ENCODE results near the gene HMCN1.
A peak's percentile ranks its signal among the peaks of the same experiment; 100 is the strongest.

The HMCN1 gene

GRCh38 chr1:185972096-185972850 is 238.1 kb downstream of the HMCN1 start:
- no peak for DNase-seq

GRCh38 chr1:185973645-185974044 is 239.5 kb downstream of the HMCN1 start:
- DNase-seq, result no peak

DNA sequence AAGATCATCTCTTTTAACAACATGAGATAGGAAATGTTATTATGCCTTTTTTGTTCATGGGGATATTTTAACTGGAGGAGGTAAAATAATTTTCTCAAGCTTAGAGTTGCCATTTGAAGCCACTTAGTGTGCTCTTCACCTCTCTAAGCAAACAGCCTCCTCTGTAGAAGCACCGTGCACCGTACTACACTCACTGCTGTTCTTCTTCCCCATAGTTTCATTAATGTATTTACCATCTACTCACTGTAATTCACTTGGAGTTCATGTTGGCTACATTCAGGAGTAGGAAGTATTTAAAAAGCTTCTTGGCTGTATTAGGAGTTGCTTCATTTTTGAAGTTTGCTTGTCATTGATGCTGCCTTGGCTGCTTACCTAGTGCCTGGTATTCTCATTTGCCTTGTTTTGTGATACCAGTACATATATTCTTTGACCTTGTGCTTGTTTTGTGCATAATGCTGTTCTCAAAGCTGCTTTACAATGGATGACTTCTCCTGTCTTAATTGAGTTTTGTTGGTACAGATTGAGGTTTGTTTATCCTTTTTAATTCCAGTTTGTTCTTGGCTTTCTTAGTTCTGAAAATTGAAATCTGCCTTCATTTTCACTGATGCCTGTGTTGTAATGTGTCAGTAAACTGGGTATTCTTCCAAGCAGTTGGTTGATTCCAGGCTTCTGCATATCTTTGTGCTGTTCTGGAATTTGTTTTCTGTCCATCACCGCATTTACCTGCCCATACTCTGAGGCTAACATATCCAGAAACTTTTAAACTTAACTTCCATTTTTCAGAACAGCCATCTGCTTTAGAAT is 240.4 kb downstream of the HMCN1 start:
- DNase-seq, result no peak

GRCh38 chr1:185980891-185981290 is 246.7 kb downstream of the HMCN1 start:
- DNase-seq, result no peak

DNA sequence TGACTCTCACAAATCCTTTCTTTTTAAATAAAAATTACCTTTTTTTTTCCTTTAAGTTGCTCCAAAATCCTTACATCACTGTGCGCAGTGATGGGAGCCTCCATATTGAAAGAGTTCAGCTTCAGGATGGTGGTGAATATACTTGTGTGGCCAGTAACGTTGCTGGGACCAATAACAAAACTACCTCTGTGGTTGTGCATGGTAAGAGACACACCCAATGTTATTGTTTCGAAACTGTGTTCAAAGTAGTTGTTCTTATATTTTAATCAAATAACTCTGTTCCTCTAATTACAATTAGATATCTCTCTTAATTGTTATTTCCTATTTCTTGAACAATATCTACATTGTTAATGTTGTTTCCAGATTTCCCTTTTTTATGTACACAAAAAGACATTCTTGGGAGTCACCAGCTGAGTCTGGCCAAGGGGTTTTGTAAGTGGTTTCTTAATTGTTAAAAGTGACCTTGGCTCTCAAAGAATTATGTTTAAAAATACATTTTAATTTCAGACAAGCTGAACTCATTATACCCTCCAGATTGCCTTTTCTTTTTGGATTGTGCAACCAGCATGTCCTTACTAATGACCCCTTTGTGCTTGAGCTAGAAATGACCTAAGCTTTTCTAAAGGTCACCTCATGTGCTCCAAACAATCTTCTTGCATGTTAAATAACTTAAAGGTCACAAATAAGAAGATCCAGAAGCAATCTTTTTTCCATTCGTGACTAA is 250.1 kb downstream of the HMCN1 start:
- DNase-seq, result no peak

GRCh38 chr1:185987611-185988321 is 253.6 kb downstream of the HMCN1 start:
- no peak for DNase-seq

DNA sequence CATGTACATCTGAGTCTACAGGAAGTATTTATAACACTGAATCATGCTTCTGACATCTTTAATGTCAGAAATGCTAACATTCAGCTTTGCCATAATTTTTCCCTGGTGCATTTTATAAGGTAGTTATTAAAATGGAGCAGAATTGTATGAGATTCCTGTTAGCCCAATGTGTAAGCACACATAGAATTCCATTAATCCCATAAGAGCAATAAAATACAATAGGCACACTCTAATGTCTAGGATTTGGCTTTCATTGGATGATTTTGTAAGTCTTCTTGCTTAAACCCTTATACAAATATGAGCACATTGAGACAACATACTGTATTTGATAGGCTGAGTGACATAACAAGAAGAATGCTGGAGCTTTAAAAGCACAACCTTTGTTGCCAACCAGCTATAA is 256.4 kb downstream of the HMCN1 start:
- no peak for DNase-seq

DNA sequence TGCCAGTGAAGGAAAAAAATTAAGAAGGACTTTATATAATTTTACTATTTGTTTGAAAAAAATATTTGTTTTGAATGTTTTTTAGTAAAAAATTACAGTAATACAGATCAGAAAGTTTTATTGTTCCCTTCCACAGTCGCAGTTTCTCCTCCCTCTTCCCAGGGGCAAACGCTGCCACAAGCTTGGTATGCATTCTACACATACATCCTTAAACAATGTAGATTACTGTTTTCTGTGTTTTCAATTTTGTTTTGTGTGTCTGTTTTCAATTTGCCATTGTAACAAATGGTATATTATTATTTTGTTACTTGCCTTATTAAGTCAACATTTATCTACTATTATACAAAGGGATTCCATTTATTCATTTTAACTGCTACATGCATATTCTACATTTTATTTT is 257.1 kb downstream of the HMCN1 start:
- DNase-seq, result no peak

GRCh38 chr1:185996211-185996610 is 262.0 kb downstream of the HMCN1 start:
- no peak for DNase-seq

- DNase-seq, result peak in 1 of 2 experiments; percentile 13
Measured at GRCh38 chr1:185998391-185998790, 264.2 kb downstream of the HMCN1 start.

DNA sequence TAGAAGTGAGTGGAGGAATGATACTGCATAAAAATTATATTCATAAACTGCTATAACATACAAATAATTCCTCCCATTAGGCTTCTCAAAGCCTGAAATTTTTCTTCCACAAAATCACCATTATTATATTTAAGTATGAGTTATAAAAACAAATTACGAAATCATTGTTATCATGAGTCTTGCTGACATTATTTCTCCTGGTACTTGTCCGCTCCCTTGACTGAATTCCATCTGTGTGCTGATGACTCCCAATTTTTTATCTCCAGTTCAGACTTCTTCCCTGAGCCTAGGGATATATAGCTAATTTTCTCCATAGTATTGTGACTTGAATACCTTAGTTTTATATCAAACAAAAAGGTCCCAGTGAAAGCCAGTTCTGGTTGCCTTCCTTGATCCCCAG is 268.2 kb downstream of the HMCN1 start:
- no peak for DNase-seq

DNA sequence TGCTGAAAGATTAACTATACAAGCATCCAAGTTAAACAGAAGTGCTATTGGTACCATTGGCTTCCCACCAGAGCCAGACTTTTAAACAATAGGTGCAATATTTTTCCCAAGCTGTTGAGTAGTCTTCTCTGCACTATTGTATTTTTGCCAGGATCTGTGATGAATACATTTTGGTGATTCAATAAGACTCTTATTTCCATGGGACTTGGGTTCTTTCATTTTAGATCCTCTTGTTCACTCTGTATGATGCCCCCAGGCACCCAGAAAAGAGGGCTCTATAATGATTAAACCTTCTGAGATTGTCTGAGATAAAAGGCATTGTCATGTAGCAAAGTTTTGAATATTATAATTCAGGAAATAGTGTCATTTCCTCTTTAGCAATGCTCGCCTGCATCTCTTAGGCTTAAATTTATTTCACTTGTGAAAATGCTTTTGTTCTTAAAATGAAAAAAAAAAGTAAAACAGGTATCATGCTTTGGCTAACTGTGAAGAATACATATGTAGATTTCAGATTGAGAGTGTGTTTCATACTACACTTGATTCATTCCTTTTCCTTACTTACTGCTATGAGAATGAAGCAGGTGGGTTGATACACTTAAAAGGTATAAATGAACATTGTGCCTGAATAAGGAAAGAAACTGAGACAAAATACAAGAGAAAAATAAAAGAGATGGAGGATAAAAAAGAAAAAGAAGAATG is 275.0 kb downstream of the HMCN1 start:
- no peak for DNase-seq

- DNase-seq, result no peak
Measured at GRCh38 chr1:186014370-186015037, 280.3 kb downstream of the HMCN1 start.

DNA sequence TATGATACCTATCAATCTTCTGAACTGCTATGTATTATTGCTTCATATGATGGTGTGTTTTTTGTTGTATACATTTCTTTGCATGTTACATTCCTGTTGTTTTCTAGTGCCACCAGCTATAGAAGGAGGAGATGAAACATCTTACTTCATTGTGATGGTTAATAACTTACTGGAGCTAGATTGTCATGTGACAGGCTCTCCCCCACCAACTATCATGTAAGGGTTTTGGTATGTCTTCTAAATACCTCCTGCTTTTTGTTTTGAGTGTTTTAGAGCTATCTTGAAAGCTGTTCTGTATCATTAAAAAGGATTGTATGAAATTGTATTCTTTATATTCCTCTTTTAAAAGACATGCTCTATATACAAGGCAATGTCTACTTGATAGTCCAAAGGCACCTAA is 282.7 kb downstream of the HMCN1 start:
- DNase-seq, result no peak

GRCh38 chr1:186022184-186022583 is 288.0 kb downstream of the HMCN1 start:
- DNase-seq, result no peak

GRCh38 chr1:186026946-186027345 is 292.8 kb downstream of the HMCN1 start:
- no peak for DNase-seq

GRCh38 chr1:186027621-186028020 is 293.4 kb downstream of the HMCN1 start:
- DNase-seq, result no peak

DNA sequence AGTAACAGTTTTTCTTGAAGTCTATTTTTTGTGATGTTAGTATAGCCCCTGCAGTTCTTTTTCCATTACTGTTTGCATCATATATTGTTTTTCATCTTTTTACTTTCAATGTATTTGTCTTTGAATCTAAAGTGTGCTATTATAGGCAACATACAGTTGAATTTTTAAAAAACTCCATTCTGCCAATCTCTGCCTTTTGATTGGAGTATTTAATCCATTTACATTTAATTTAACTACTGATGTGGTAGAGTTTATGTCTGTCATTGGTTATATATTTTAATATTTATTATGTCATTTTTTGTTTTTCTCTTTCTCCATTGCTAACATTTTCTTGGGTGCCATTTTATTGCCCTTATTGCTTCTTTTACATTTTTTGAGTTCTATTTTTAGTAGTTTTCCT is 296.3 kb downstream of the HMCN1 start:
- DNase-seq, result no peak

DNA sequence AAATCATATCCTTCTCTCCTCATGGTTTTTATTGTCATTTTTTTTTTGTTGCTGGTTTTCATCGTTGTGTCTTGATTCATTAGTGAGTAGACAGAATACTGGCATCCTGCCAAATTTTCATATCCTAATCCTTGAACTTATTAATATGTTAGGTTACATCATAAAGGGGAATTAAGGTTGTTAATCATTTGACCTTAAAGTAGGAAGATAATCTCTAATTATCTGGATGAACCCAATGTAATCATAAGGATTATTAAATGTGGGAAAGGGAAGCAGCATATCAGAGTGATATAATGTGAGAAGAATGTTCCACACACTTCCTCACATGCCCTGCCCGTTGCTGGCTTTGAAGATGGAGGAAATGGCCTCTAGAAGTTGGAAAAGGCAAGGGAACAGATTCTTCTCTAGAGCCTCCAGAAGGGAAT is 299.7 kb downstream of the HMCN1 start:
- no peak for DNase-seq

- DNase-seq, result no peak
Measured at GRCh38 chr1:186042230-186042629, 308.0 kb downstream of the HMCN1 start.

DNA sequence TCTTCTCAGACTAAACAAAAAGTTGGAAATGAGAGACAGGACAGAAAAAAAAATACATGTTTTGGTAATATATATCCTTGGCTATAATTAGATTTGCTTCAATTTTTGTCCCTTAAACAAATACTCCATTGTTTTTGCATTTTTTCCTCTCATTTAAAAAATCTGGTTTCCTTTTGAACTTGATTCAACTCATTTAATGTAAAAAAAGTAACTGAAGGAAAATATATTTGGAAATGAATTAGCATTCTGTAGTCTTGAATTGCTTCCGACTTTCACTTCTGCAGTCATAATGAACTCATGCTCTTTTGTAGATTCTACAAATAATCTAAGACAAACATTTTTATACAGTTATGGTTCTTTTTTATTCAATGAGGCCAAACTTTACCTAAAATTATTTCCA is 309.1 kb downstream of the HMCN1 start:
- no peak for DNase-seq

All from NCI-H2081 (cell line).